Activated T-helper 1 cell treated with anti-CD3 and anti-CD28 coated beads, Interleukin-2, amount 50 U/mL, for 16 hours (primary cell): ENCODE data around the gene TOP1.

ENCODE experiments used
- DNase-seq, 2 donors: peaks; one replicate each; pipeline ENCODE4 v3.0.0-alpha.2; 2020; ENCODE audit warnings: low read depth in 1 of 2, low spot score in 1 of 2

TOP1 gene

GRCh38 chr20:41035207-41035606 lies 6.6 kb downstream of the TOP1 start:
- no peak for DNase-seq

GRCh38 chr20:41037179-41037578 lies 8.6 kb downstream of the TOP1 start:
- no peak for DNase-seq

GRCh38 chr20:41038149-41038877 lies 9.7 kb downstream of the TOP1 start:
- no peak for DNase-seq

- no peak for DNase-seq
These were observed 10.3 kb downstream of the TOP1 start for GRCh38 chr20:41038878-41039404.

GRCh38 chr20:41040855-41041254 lies 12.2 kb downstream of the TOP1 start:
- DNase-seq = no peak

GRCh38 chr20:41041693-41042092 lies 13.1 kb downstream of the TOP1 start:
- no peak for DNase-seq

- no peak for DNase-seq
These were observed 15.9 kb downstream of the TOP1 start for GRCh38 chr20:41044409-41045062.

GRCh38 chr20:41045671-41046070 lies 17.0 kb downstream of the TOP1 start:
- DNase-seq = no peak

GRCh38 chr20:41046716-41047115 lies 18.1 kb downstream of the TOP1 start:
- DNase-seq = no peak

- no peak for DNase-seq
These were observed 18.8 kb downstream of the TOP1 start for GRCh38 chr20:41047279-41047974.

GRCh38 chr20:41047975-41048305 lies 19.3 kb downstream of the TOP1 start:
- no peak for DNase-seq

GRCh38 chr20:41048461-41049301 lies 20.1 kb downstream of the TOP1 start:
- DNase-seq = no peak

- DNase-seq = no peak
These were observed 20.8 kb downstream of the TOP1 start for GRCh38 chr20:41049451-41049850.

- no peak for DNase-seq
These were observed 21.9 kb downstream of the TOP1 start for GRCh38 chr20:41050361-41051008.

GRCh38 chr20:41051009-41051825 lies 22.6 kb downstream of the TOP1 start:
- DNase-seq = no peak

GRCh38 chr20:41052742-41053419 lies 24.3 kb downstream of the TOP1 start:
- no peak for DNase-seq

- DNase-seq = no peak
These were observed 25.6 kb downstream of the TOP1 start for GRCh38 chr20:41054070-41054846.

GRCh38 chr20:41054847-41055230 lies 26.2 kb downstream of the TOP1 start:
- no peak for DNase-seq

GRCh38 chr20:41055679-41056078 lies 27.1 kb downstream of the TOP1 start:
- DNase-seq = no peak
